ENCODE measurements around the gene H2BK1.

H2BK1 gene

DNA sequence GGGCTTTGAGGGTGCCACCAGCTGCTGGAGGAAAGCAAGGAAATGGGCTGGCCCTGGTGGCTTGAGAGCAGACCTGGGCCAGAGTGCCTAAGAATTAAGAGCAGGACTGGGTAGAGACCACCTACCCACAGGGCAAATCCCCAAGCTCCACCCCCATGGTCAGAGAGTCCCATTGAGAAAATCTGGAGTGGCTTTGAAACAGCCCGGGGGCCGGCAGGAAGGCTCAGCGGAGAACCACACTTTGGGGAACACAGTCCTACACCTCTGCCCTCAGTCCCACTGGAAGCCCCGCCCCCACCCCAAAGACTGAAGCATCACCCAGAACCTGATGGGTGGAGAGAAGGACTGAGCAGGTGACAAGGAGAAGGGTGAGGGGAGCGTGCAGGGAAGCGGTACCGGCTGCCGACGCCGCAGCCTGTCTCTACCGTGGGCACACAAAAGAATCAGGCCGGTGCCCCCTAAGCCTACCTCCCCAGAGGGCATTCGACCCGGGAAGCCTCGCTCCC lies 34.6 kb upstream of the H2BK1 start:
- Histone ChIP-seq H3K4me3 (peak overlapping the region; percentile 71 to 73), H3K27ac (peak overlapping the region; percentile 95 to 98), H3K4me1 (peaks cover 0 to 58% (median 50%) of the 10 kb centered on the region in 4 donors), H3K36me3 (peaks cover 2 to 32% (median 26%) of the 10 kb centered on the region in 3 donors), H3K9me3 (no peaks in the 10 kb centered on the region), H3K27me3 (no peaks in the 10 kb centered on the region)
- TF ChIP-seq, protein P1, sequence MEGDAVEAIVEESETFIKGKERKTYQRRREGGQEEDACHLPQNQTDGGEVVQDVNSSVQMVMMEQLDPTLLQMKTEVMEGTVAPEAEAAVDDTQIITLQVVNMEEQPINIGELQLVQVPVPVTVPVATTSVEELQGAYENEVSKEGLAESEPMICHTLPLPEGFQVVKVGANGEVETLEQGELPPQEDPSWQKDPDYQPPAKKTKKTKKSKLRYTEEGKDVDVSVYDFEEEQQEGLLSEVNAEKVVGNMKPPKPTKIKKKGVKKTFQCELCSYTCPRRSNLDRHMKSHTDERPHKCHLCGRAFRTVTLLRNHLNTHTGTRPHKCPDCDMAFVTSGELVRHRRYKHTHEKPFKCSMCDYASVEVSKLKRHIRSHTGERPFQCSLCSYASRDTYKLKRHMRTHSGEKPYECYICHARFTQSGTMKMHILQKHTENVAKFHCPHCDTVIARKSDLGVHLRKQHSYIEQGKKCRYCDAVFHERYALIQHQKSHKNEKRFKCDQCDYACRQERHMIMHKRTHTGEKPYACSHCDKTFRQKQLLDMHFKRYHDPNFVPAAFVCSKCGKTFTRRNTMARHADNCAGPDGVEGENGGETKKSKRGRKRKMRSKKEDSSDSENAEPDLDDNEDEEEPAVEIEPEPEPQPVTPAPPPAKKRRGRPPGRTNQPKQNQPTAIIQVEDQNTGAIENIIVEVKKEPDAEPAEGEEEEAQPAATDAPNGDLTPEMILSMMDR (IDR thresholded peaks at IDR 0.05), result no peak
- intact Hi-C loops (cut with DNase I; ENCODE audit: low total_unique reads), result loop anchor here (5.0 kb wide), 2 partner anchors 57 to 97 kb away; partner anchors contain the start of gene NUB1
- DNase-seq, result no peak

DNA sequence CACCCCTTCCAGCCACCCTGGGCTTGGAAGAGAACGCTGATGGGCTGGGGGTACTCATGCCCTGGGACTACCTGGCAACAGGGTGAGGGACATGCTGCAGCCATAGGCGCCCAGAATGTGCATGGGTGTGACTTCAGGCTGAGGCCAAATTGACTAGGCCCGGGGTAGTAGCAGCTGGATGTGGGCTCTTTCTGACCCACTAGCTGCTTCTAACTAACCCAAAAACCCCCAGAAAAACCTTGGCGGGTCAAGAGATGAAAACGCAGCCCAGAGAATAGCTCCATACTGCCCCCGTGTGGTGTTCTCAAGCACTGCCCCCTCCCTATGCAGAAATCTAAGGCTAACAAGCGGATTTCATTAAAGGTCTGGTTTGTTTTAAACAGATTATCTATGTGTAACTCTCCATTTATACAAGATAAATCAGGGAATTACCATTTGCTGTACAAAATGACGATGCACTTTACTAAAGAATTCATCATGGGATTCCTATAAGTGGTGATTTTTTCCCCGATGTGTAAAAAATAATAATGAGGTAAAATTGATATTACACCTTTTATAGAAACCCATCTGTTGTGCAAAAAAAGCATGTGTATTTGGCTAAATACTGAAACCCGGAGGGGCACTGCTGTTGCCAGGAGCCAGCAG lies 34.0 kb upstream of the H2BK1 start:
- intact Hi-C loops (cut with DNase I; ENCODE audit: low total_unique reads), result no loop called here
- peak overlapping the region in 1 of 2 donors; percentile 98 for H3K27ac ChIP-seq
- H3K36me3 ChIP-seq, result peaks cover 8 to 38% (median 30%) of the 10 kb centered on the region in 3 donors
- no peaks in the 10 kb centered on the region for H3K27me3 ChIP-seq
- no peak for DNase-seq
- no peak overlapping the region for H3K4me3 ChIP-seq
- H3K4me1 ChIP-seq, result peaks cover 0 to 52% (median 46%) of the 10 kb centered on the region in 4 donors
- H3K9me3 ChIP-seq, result no peaks in the 10 kb centered on the region
- TF ChIP-seq, protein P1 (IDR thresholded peaks at IDR 0.05), result peak; percentile 73 to 94

DNA sequence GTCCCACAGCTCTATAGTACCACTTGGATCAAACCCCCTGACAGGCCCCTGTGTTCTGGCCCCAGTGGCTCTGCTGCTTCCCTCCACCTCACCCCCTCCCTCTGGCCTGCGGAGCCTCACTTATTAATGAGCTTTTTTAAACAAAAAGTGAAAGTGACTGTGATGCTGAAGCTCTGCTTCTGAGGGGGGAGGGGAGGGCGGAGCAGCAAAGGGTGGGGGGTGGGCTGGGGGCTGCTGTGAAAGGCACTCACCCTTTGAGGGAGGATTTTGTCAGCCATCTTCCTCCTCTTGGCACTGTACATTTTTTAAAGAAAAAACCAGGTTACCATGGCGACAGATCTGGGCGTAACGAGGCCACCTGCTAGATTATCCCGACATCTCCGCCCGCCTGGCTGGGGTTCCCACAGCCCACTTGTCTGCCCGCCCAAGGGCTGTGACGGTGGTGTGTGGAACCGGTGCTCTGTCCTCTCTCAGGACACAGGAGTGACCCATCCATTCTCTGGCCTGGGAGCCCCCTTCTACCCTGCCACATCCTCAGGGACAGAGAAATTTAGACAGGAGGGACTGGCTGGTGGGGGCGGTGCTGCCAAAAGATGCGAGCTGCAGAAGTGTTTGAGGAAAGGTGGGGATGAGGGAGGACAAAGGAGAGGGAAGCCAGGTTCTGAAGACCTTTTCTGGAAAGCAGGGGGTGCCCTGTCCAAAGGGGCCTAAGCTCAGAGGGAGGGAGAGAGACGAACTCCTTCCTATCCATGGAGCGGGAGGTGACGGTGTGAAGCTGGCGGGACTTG lies 33.3 kb upstream of the H2BK1 start:
- no peak overlapping the region for H3K4me3 ChIP-seq

DNA sequence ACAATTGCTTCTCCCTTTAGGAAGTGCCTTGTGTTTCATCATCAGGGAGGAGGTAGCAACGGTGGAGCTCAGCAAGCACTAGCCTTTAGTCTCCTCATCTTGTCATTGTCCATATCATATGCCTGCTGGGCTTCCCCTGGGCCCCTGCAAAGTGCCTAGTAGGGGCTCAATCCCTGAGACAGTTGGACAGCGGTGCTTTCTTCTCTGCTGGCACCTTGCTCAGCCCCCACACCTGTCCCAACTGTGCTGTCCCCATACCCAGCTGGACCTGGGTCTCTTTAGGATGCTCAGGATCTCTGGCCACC lies 32.7 kb upstream of the H2BK1 start:
- Histone ChIP-seq H3K9me3 (no peaks in the 10 kb centered on the region), H3K27ac (no peak overlapping the region), H3K4me1 (peaks cover 0 to 51% (median 45%) of the 10 kb centered on the region in 4 donors), H3K4me3 (no peak overlapping the region), H3K27me3 (no peaks in the 10 kb centered on the region), H3K36me3 (peaks cover 21 to 51% (median 44%) of the 10 kb centered on the region in 3 donors)
- TF ChIP-seq, protein P1 (IDR thresholded peaks at IDR 0.05), result no peak
- intact Hi-C loops (cut with DNase I; ENCODE audit: low total_unique reads), result no loop called here
- no peak for DNase-seq

More for the DNA sequence above, 33.3 kb upstream of the H2BK1 start:
- H3K27ac ChIP-seq, result no peak overlapping the region
- H3K27me3 ChIP-seq, result no peaks in the 10 kb centered on the region
- H3K36me3 ChIP-seq, result peaks cover 15 to 45% (median 38%) of the 10 kb centered on the region in 3 donors
- DNase-seq, result no peak
- H3K9me3 ChIP-seq, result no peaks in the 10 kb centered on the region
- intact Hi-C loops (cut with DNase I; ENCODE audit: low total_unique reads), result no loop called here
- TF ChIP-seq, protein P1 (IDR thresholded peaks at IDR 0.05), result no peak
- peaks cover 0 to 51% (median 45%) of the 10 kb centered on the region in 4 donors for H3K4me1 ChIP-seq

DNA sequence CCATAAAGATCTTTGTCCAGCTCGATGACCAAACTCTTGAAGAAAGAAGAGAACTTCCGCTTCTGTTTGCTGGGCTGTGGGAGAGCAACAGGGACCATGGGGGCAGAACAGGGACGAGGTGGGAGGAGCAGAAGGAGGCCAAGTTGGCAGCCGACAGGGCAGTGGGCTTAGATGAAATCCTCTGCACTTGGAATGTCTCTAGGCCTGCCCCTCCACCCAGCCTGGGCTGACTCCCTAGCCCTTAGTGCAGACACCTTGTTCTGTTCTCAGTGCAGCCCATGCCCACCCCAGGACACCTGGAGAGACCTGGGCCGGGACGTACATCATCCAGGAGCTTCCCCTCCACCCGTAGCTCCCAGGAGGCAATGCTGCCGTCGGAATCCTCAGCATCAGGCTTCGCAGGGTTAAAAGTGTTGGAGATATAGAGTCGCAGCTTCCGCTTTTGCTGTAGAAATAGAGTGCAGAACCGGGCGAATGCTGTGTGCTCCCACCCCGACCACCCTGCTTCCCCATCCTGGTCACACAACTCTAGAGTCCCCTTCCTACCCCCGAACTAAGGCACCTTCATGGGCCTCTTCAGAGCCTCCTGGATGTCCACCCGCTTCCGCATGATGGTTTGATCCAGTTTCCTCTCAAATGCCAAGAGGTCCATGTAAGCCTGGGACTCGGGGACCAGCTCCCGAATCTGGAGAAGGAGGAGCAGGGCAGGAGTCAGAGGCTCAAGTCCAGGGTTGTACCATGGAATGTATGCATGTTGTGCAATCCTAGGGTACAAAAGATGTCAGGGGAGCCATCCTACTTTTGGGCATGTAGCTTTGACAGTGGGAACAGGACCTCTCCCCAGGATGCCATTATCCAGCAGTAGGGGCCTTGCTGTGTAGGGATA lies 32.1 kb upstream of the H2BK1 start:
- intact Hi-C loops (cut with DNase I; ENCODE audit: low total_unique reads), result no loop called here

More for the DNA sequence above, 32.1 kb upstream of the H2BK1 start:
- TF ChIP-seq, protein P1 (IDR thresholded peaks at IDR 0.05), result no peak
- peaks cover 26 to 57% (median 50%) of the 10 kb centered on the region in 3 donors for H3K36me3 ChIP-seq
- H3K27ac ChIP-seq, result no peak overlapping the region
- no peaks in the 10 kb centered on the region for H3K27me3 ChIP-seq
- no peak for DNase-seq
- peaks cover 0 to 46% (median 40%) of the 10 kb centered on the region in 4 donors for H3K4me1 ChIP-seq
- H3K4me3 ChIP-seq, result no peak overlapping the region
- no peaks in the 10 kb centered on the region for H3K9me3 ChIP-seq
